Activated T-cell treated with anti-CD3 and anti-CD28 coated beads for 1 hour (primary cell): ENCODE measurements around the gene GP9.

Experiments used
- DNase-seq: peaks from one replicate; pipeline ENCODE4 v3.0.0-alpha.2; 2020; ENCODE audit warnings: low read depth

GP9 gene

GRCh38 chr3:129060276-129061022 is at the start of gene GP9:
Gene GP9, plus strand, starts transcription at chr3:129060779. Its CDS starts 961 bp downstream, at chr3:129061740.
- no peak for DNase-seq

DNA sequence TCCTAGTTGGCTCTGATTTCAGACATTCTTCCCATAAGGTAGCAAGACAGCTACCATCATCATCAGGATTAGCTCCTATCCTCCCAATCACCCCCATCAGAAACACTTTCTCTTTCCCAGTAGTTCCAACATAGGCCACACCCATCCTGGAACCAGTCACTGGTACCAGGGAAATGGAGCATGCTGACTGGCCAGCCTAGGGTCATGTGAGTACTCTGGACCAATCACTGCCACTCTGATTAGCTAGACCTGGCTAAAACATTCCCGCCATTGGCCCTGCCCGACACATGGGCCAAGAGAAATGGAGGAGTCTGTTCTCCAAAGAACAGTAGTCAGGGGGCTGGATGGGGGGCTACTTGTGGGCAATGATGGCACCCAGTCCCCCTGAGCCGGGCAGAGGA is 47.1 kb upstream of the GP9 start:
- no peak for DNase-seq

- no peak for DNase-seq
Observed at GRCh38 chr3:129014148-129014547, 46.4 kb upstream of the GP9 start.

DNA sequence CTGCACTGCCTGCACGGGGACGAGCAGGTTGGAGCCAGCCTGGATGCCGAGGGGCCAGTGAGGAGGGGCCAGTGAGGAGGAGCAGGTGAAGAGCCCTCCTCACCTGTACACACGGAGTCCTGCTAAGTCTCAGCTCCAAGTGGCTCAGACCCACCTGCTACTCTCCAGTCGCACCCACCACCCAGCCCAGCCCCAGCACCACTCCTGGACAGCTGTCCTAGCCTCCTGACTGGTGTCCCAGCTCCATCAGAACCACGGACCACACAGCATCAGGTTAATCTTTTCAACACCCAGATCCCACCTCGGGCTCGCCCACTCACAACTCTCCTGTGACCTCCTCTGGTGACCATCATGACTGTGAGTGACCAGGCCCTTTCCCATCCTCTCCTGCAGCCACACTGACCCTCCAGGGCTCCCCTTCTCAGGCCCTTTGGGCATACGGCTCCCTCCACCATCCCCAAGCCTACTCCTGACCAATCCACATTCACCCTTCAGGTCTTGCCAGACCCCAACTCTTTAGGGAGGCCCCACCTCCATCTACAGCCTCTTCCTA is 45.7 kb upstream of the GP9 start:
- no peak for DNase-seq

DNA sequence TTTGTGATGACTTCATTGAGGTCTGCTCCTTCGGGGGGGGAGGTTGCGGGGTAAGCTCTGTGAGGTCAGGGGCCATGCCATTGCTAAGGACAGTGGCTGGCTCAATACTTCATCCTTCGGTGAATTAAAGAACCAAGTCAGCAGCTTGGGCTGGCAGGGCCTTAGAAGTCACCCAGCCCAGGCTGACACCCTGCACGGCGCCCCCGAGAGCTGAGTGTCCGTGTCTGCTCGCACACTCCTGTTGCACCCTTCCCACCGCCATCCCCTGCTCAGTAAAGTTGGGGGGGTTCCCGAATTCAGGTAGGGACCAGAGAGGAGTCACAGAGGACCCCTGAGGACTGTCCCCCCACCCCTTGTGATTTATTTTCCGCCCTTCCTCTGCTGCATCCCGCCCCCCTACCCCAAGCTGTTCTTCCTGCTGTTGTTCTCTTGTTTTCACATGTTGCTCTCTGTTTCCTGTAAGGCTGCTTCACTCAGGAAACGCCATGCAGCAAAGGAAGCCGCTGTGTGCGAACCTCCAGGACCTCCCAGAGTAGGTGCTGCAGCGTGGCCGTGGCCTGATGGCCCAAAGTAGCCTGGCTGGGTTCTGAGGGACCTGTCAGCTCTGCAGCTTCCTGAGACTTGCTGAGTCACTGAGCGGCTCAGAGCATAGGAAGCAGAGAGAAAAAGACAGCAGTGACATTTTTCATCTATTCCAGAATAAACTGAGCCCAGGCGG is 45.0 kb upstream of the GP9 start:
- DNase-seq, result peak; percentile 26

- DNase-seq, result peak; percentile 45
Observed at GRCh38 chr3:129016356-129016719, 44.2 kb upstream of the GP9 start.

GRCh38 chr3:129016720-129017483 is 43.7 kb upstream of the GP9 start:
- DNase-seq, result no peak

- no peak for DNase-seq
Observed at GRCh38 chr3:129017484-129017899, 43.1 kb upstream of the GP9 start.

DNA sequence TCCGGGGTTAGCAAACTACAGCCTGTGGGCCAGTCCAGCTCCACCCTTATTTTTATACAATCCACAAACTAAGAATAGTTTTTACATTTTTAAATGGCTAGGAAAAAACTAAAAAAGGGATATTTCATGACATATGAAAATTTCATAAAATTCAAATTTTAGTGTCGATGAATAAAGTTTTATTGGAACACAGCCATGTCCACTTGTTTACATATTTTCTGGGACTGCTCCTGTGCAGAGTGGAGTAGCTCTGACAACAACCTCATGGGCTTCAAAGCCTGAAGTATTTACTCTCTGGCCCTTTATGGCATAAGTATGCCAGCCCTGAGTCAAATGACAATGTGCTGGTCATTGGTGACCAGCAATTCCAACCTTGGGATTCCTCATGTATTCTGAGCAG is 42.3 kb upstream of the GP9 start:
- no peak for DNase-seq

DNA sequence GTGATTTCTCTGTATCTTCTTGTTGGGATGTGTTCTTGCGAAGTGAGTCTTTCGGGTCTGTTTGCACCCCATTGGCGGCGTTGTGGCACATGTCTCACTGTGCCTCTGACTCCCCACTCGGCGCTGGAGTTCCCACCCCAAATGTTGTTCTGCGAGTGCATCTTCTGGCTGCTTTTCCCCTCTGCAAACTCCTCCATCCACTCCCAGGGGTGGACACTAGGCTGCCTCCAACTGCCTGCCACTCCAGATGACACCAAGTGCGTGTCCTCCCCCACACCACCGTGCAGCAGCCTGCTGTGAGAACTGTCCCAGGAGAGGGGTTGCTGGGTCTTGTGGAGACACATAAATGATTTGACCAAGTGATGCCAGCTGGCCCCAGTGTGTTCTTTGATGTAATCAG is 41.8 kb upstream of the GP9 start:
- DNase-seq, result no peak

GRCh38 chr3:129019266-129019665 is 41.3 kb upstream of the GP9 start:
- no peak for DNase-seq

DNA sequence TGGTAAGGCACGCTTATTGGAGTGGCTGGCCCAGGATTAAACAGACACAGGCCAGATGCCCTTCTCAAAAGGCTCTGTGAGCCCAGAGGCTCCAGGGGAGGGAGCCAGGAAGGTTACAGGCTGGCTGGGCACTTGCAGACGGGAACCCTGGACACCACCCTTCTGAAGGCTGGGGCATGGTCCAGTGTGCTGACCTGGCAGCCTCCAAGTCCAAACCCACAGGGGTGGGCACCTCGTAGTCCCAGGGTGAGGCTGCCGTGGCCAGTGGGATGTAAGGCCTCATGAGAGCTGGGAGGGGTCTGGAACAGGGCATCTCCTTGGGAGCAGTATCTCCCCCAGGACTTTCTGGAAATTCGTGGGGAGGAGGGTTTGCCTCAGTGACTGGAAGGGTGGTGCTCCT is 39.9 kb upstream of the GP9 start:
- DNase-seq, result no peak

- DNase-seq, result no peak
Observed at GRCh38 chr3:129021140-129021551, 39.4 kb upstream of the GP9 start.

DNA sequence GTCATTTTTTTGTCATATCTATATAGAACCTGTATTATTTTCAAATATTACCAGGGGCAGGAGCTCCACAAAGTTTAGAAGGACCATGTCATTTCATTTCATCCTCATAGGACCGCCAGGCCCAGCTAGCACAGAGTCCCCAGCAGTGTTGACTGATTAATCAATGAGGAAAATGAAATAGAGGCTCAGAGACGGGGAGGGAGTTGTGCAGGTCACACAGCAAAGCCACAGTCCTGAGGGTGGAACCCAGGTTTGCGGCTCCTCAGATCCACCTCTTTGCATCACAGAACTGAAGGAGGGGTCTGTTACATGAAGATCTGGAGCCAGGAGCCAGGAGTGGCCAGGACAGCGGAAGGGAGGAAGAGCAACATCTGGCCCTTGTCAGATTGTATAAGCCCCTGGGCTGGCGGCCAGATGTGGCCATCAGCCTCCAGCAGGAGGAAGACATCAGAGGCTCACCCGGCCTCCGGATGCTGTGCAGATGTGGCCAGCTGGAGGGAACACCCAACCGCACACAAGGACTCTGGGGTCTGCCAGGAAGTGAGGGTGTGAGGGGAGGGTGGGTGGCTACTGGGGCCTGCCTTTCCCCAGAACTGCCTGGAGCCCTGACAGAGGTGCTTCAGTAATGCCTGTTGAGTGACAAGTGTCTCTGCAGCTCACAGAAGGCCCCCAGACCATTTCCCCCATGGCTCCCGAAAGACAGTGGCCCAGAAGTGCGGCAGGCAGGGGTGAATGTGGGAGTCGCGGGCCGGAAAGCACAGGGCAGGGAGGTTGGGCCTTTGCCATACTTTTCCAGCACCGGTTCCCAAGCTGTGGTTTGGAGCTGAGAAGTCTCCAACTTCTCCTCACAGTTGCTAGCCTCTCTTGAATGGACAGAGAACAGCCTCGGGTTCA is 38.2 kb upstream of the GP9 start:
- DNase-seq, result no peak

DNA sequence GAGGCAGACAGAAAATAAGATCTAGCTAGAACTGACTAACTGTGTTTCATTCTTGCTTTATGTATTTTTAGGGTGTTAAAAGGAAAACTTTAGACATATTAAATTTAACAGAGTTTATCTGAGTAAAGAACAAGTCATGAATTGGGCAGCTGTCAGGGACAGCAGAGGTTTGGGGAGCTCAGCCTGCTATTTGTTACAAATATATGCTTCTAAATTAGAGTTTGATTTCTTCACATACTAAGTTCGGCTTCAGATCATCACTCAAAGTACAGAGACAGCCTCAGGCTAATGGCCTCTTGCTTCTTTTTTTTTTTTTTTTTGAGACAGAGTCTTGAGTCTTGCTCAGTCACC is 37.6 kb upstream of the GP9 start:
- DNase-seq, result no peak

GRCh38 chr3:129023909-129024308 is 36.7 kb upstream of the GP9 start:
- no peak for DNase-seq

DNA sequence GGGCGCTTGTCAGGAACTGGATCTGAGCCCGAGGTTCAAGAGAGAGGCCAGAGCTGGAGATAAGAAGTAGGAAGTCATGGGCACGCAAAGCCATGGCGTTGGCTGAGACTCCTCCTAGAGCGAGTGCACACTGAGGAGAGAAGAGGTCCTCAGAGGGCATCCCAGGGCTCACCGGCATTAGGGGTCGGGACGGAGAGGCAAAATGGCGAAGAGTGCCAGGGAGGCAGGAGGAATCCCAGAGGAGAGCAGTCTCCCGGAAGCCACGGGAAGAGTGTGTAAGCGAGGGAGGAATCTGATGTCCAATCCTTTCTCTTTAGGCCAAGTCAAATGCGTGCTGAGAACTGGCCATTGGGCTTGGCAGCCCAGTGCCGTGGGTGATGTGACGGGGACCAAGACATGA is 35.5 kb upstream of the GP9 start:
- no peak for DNase-seq

DNA sequence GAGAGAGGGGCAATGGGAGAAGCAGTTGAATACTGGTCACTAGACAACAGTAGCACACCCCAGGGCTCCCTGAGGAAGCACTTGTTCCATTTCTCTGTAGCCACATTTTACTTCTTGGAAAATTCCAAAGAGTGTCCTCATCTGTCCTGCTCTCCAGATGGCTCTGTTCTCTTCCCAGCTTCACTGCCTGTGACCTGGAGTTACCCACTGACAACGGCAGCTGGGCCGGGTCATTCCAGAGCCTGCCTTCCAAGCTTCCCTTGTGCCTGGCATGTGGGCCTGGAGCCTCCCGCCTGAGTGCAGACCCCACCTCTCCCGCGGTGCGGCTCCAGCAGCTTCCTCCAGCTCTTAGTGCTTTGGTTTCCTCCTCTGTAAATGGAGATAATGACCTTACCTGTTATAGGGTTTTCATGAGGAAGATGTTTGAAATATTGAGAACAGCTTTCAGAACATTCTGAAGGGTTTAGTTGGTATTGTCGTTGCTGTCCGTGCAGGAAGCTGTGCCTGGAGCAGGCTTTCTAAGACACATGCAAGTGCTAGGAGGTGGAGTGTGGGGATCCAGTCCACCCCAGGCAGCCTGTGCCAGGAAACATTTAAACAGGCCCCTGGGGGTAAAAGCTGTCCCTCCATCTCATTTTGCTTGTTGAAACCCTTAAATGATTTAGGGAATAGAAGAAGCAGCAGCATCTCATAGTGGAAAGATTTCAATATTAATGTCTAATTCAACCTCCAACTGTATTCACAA is 34.7 kb upstream of the GP9 start:
- no peak for DNase-seq

- DNase-seq, result peak; percentile 81
Observed at GRCh38 chr3:129026728-129027543, 33.6 kb upstream of the GP9 start.

DNA sequence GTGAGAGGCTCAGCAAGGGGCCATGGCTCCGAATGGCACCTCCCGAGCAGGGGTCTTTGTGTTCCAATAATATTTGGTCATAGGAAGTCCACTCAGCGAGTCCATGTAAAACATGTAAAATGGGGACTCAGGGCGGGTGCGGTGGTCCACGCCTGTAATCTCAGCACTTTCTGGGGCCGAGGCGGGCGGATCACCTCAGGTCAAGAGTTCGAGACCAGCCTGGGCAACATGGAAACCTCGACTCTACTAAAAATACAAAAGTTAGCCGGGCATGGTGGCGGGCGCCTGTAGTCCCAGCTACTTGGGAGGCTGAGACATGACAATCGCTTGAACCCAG is 33.1 kb upstream of the GP9 start:
- no peak for DNase-seq
